HG02642 (cell line): ENCODE data around the gene ATXN3L.

ENCODE experiments used
- ATAC-seq: cut with Tn5 transposase; IDR thresholded peaks from one replicate; pipeline ENCODE4 v1.9.1; 2021; ENCODE audit warnings: mild to moderate bottlenecking; ENCODE audit not compliant: unreplicated experiment, poor library complexity

The ATXN3L gene

DNA sequence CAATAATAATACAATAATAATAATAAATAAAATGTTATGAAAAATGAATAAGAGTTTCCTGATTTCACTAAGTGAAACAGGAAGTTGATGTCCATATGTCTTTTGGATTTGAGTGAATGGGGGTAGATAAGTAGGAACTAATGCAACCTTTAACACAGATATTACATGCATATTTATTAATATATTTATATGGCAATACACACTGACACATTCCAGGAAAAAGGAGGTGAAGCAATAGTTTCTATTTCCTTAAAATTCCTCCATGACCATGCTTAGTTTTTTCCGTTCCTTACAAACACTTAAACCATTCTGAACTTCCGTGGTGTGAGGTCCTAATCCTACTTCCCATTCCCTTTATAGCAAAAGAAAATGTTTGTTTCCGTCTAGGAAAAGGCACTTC lies 48.3 kb downstream of the ATXN3L start:
- no peak for ATAC-seq

DNA sequence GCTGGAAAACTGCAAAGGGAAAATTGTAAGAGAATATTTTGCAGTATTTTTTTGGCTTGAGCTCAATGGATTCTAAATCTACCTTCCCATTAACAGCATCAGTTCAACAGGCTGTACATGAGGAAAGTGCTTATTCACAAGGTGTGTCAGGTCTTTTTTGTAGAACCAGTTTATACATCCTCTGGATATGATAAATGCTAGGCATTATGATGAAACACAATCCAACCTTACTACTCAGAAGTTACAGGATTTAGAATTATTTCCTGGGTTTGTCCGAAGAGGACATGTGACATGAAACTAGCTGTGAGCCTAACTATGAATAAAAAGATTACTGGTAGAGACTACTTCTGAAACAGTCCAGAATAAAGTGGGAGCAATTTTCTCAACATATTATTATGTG lies 49.5 kb downstream of the ATXN3L start:
- ATAC-seq = no peak

DNA sequence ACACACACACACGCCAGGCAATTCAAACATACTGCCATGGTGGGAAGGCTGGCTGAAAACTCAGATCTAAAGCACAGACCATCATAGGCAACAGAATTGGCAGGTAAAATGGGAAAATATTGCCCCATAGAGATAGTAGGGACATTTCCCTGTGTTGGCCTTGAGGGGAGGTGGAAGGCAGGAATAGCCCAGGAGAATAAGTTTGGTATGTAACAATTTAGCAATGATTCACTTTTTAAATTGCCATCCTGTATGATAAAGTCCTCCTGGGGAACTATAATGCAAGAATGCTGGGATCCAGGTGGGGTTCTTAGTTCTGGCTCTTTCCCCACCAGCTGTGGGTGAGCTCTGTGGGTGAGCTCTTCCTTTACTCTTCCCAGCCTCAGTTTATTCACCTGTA lies 51.0 kb downstream of the ATXN3L start:
- ATAC-seq = no peak
